ENCODE measurements around the gene CPNE7. TPM values are rescaled to one million over a fixed set of nuclear protein-coding genes. Genes with fewer than 3 reads are reported as not detected.

Gene CPNE7
- total RNA-seq, 4 donors from 2014 or later, result 1.1 to 3.3 (median 2.5) TPM

GRCh38 chr16:89547291-89547690 is 28.3 kb upstream of the CPNE7 start:
- no peak overlapping the region for H3K4me3 ChIP-seq (ENCODE audit: low read depth, poor library complexity, severe bottlenecking)
- DNase-seq (ENCODE audit: low spot score in 2 of 2), result no peak
- intact Hi-C loops (cut with DNase I; ENCODE audit: low total_unique reads), result no loop called here
- 93 to 95% methylated on average over 17 of the region's 17 CpGs for WGBS, 2 donors
- no peak for TF ChIP-seq CTCF (IDR thresholded peaks at IDR 0.05)

GRCh38 chr16:89547860-89548259 is 27.7 kb upstream of the CPNE7 start:
- no peak overlapping the region for H3K4me3 ChIP-seq (ENCODE audit: low read depth, poor library complexity, severe bottlenecking)
- intact Hi-C loops (cut with DNase I; ENCODE audit: low total_unique reads), result no loop called here
- DNase-seq (ENCODE audit: low spot score in 2 of 2), result no peak
- TF ChIP-seq CTCF (IDR thresholded peaks at IDR 0.05) (no peak), POLR2A (IDR thresholded peaks at IDR 0.05) (no peak)
- WGBS, 2 donors, result 95% methylated on average over 20 of the region's 20 CpGs

GRCh38 chr16:89548344-89549006 is 27.1 kb upstream of the CPNE7 start:
- TF ChIP-seq CTCF (IDR thresholded peaks at IDR 0.05) (no peak), POLR2A (IDR thresholded peaks at IDR 0.05) (no peak)

GRCh38 chr16:89549007-89549700 is 26.4 kb upstream of the CPNE7 start:
- no peak for TF ChIP-seq POLR2A (IDR thresholded peaks at IDR 0.05)
- no peak for TF ChIP-seq CTCF (IDR thresholded peaks at IDR 0.05)
- no peak overlapping the region for H3K4me3 ChIP-seq (ENCODE audit: low read depth, poor library complexity, severe bottlenecking)
- no peak for DNase-seq (ENCODE audit: low spot score in 2 of 2)
- 81 to 82% methylated on average over 10 of the region's 10 CpGs for whole genome bisulfite sequencing, 2 donors
- intact Hi-C loops (cut with DNase I; ENCODE audit: low total_unique reads), result no loop called here

More at GRCh38 chr16:89548344-89549006, 27.1 kb upstream of the CPNE7 start:
- WGBS, 2 donors, result 82 to 84% methylated on average over 28 of the region's 28 CpGs
- H3K4me3 ChIP-seq (ENCODE audit: low read depth, poor library complexity, severe bottlenecking), result no peak overlapping the region
- no peak for DNase-seq (ENCODE audit: low spot score in 2 of 2)
- intact Hi-C loops (cut with DNase I; ENCODE audit: low total_unique reads), result no loop called here

- intact Hi-C loops (cut with DNase I; ENCODE audit: low total_unique reads), result no loop called here
- 82 to 93% methylated on average over 21 to 22 of the region's 22 CpGs for WGBS, 2 donors
- H3K4me3 ChIP-seq (ENCODE audit: low read depth, poor library complexity, severe bottlenecking), result no peak overlapping the region
- no peak for TF ChIP-seq POLR2A (IDR thresholded peaks at IDR 0.05)
- no peak for TF ChIP-seq CTCF (IDR thresholded peaks at IDR 0.05)
- DNase-seq (ENCODE audit: low spot score in 2 of 2), result no peak
Observed at GRCh38 chr16:89550421-89551007, 25.0 kb upstream of the CPNE7 start.

All from lower leg skin (tissue), 4 donors.